ENCODE measurements around the gene C4BPA.

C4BPA gene

GRCh38 chr1:207194197-207194596 is 90.2 kb downstream of the C4BPA start:
- no peak for DNase-seq

Data from stimulated activated naive CD4-positive, alpha-beta T cell treated with Interleukin-2 at 50 U/mL for 16 hours (primary cell).